GM12801 (cell line): ENCODE data around the gene ADAMTS2.

Experiments used
- TF ChIP-seq, protein P1 (sequence below): IDR thresholded peaks from one replicate; pipeline ENCODE4 v1.5.1; 2011; ENCODE audit warnings: control low read depth; ENCODE audit not compliant: insufficient read length; ENCODE audit errors: extremely low read depth

Gene ADAMTS2

GRCh38 chr5:179061025-179061424 lies 284.2 kb downstream of the ADAMTS2 start:
- TF ChIP-seq, protein P1, sequence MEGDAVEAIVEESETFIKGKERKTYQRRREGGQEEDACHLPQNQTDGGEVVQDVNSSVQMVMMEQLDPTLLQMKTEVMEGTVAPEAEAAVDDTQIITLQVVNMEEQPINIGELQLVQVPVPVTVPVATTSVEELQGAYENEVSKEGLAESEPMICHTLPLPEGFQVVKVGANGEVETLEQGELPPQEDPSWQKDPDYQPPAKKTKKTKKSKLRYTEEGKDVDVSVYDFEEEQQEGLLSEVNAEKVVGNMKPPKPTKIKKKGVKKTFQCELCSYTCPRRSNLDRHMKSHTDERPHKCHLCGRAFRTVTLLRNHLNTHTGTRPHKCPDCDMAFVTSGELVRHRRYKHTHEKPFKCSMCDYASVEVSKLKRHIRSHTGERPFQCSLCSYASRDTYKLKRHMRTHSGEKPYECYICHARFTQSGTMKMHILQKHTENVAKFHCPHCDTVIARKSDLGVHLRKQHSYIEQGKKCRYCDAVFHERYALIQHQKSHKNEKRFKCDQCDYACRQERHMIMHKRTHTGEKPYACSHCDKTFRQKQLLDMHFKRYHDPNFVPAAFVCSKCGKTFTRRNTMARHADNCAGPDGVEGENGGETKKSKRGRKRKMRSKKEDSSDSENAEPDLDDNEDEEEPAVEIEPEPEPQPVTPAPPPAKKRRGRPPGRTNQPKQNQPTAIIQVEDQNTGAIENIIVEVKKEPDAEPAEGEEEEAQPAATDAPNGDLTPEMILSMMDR, result no peak
